ENCODE data around the gene CXorf66. TPM values are rescaled to one million over a fixed set of nuclear protein-coding genes. Genes with fewer than 3 reads are reported as not detected.

Gene CXorf66
- total RNA-seq, 1 donor from 2014 or later = not detected

DNA sequence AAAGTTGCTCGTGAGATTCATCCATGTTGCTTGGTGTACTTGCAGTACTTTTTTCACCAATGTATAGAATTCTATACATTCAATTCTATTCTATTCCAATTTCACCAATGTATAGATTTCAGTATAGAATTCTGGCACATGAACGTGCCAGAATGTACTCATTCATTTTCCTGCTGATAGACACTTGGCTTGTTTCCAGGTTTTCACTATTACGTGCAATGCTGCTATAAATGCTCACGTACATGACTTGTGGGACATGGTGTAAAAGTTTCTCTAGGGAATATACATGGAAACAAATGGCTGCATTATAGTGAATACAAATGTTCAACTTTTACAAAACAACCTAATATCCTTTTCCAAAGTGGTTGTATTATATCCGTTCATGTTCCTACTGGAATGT lies 6.8 kb upstream of the CXorf66 start:
- DNase-seq (ENCODE audit: low spot score) = no peak
- TF ChIP-seq, protein P1, sequence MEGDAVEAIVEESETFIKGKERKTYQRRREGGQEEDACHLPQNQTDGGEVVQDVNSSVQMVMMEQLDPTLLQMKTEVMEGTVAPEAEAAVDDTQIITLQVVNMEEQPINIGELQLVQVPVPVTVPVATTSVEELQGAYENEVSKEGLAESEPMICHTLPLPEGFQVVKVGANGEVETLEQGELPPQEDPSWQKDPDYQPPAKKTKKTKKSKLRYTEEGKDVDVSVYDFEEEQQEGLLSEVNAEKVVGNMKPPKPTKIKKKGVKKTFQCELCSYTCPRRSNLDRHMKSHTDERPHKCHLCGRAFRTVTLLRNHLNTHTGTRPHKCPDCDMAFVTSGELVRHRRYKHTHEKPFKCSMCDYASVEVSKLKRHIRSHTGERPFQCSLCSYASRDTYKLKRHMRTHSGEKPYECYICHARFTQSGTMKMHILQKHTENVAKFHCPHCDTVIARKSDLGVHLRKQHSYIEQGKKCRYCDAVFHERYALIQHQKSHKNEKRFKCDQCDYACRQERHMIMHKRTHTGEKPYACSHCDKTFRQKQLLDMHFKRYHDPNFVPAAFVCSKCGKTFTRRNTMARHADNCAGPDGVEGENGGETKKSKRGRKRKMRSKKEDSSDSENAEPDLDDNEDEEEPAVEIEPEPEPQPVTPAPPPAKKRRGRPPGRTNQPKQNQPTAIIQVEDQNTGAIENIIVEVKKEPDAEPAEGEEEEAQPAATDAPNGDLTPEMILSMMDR (IDR thresholded peaks at IDR 0.05) = no peak
- no peaks in the 10 kb centered on the region for H3K36me3 Mint-ChIP-seq (ENCODE audit: low read depth)
- H3K4me3 Mint-ChIP-seq (ENCODE audit: unreplicated experiment) = no peak overlapping the region
- peaks cover 11% of the 10 kb centered on the region for H3K9me3 Mint-ChIP-seq (ENCODE audit: low read depth)
- peaks cover 3% of the 10 kb centered on the region for H3K27me3 Mint-ChIP-seq (ENCODE audit: low read depth)
- H3K4me1 Mint-ChIP-seq (ENCODE audit: low read depth) = no peaks in the 10 kb centered on the region
- H3K27ac Mint-ChIP-seq (ENCODE audit: unreplicated experiment) = no peak overlapping the region

DNA sequence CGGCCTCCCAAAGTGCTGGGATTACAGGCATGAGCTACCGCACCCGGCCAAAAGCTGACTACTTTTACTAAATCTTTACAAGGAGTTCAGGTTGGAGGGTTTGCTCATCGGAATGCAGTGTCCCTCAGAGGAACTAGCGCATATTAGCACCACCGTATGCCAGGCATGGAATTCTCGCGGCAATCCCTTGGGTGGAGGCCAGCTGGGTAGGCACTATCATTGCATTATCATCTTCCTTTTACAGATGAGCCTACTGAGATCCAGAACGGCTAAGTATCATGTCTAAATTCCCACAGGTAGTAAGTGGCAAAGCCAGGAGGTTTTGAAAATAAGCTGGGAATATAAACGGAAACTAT lies 6.1 kb upstream of the CXorf66 start:
- no peak overlapping the region for H3K27ac Mint-ChIP-seq (ENCODE audit: unreplicated experiment)
- no peak overlapping the region for H3K4me3 Mint-ChIP-seq (ENCODE audit: unreplicated experiment)
- TF ChIP-seq, protein P1 (IDR thresholded peaks at IDR 0.05) = no peak
- no peaks in the 10 kb centered on the region for H3K4me1 Mint-ChIP-seq (ENCODE audit: low read depth)
- H3K9me3 Mint-ChIP-seq (ENCODE audit: low read depth) = peaks cover 4% of the 10 kb centered on the region
- peaks cover 3% of the 10 kb centered on the region for H3K27me3 Mint-ChIP-seq (ENCODE audit: low read depth)
- DNase-seq (ENCODE audit: low spot score) = no peak
- no peaks in the 10 kb centered on the region for H3K36me3 Mint-ChIP-seq (ENCODE audit: low read depth)

- Mint-ChIP-seq H3K4me3 (ENCODE audit: unreplicated experiment) (no peak overlapping the region), H3K9me3 (ENCODE audit: low read depth) (peaks cover 3% of the 10 kb centered on the region), H3K4me1 (ENCODE audit: low read depth) (no peaks in the 10 kb centered on the region), H3K36me3 (ENCODE audit: low read depth) (no peaks in the 10 kb centered on the region), H3K27ac (ENCODE audit: unreplicated experiment) (no peak overlapping the region), H3K27me3 (ENCODE audit: low read depth) (peaks cover 3% of the 10 kb centered on the region)
- TF ChIP-seq, protein P1 (IDR thresholded peaks at IDR 0.05) = no peak
- no peak for DNase-seq (ENCODE audit: low spot score)
These were observed 4.0 kb upstream of the CXorf66 start for GRCh38 chrX:139969286-139969685.

DNA sequence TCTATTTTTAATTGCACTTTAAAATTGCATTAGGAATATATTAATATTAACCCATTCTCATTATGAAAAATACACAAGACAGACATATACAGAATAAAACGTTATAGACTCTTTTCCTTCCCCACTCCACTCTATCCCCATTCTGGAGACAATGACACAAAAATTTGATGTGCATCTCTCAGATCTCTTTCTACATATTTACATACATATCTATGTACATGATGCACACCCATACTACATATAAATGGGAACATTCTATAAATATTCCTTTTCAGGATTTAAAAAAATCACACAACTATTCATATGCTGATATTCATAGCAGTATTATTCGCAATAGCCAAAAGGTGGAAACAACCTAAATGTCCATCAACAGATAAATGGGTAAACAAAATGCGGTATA lies 2.4 kb upstream of the CXorf66 start:
- Mint-ChIP-seq H3K4me1 (ENCODE audit: low read depth) (no peaks in the 10 kb centered on the region), H3K27me3 (ENCODE audit: low read depth) (peaks cover 3% of the 10 kb centered on the region), H3K27ac (ENCODE audit: unreplicated experiment) (peak overlapping the region; percentile 41), H3K4me3 (ENCODE audit: unreplicated experiment) (no peak overlapping the region), H3K9me3 (ENCODE audit: low read depth) (peaks cover 12% of the 10 kb centered on the region), H3K36me3 (ENCODE audit: low read depth) (no peaks in the 10 kb centered on the region)
- no peak for DNase-seq (ENCODE audit: low spot score)
- TF ChIP-seq, protein P1 (IDR thresholded peaks at IDR 0.05) = no peak

GRCh38 chrX:139967300-139967699 lies 2.0 kb upstream of the CXorf66 start:
- Mint-ChIP-seq H3K9me3 (ENCODE audit: low read depth) (peaks cover 12% of the 10 kb centered on the region), H3K27me3 (ENCODE audit: low read depth) (peaks cover 3% of the 10 kb centered on the region), H3K4me1 (ENCODE audit: low read depth) (no peaks in the 10 kb centered on the region), H3K4me3 (ENCODE audit: unreplicated experiment) (no peak overlapping the region), H3K36me3 (ENCODE audit: low read depth) (no peaks in the 10 kb centered on the region), H3K27ac (ENCODE audit: unreplicated experiment) (peak overlapping the region; percentile 41)
- no peak for DNase-seq (ENCODE audit: low spot score)
- TF ChIP-seq, protein P1 (IDR thresholded peaks at IDR 0.05) = peak; percentile 63

Measured in chondrocyte (in vitro differentiated cells).